HepG2 (cell line): ENCODE data around the gene KCNH1. TPM values are rescaled to one million over a fixed set of nuclear protein-coding genes. Genes with fewer than 3 reads are reported as not detected.

Experiments used
- ATAC-seq: fragments of 200-7000 bp; cut with Tn5 transposase; 3 replicates; pipeline ENCODE4 v1.9.1; 2020; ENCODE audit warnings: mild to moderate bottlenecking, moderate library complexity
- BruUV-seq: library from RNA; stranded (reverse); fragments of 400-500 nt; replicated peaks from 2 replicates; lab custom pipeline; 2021; lab: Mats Ljungman, UMichigan
- CTCF ChIA-PET: fragments of 300-600 bp; formaldehyde crosslinking; extraction: SDS; loops from one replicate; lab custom pipeline; 2021; ENCODE audit warnings: low total read pairs, inconsistent platforms, low intra/inter-chr PET ratio; lab: Yijun Ruan, JAX
- POLR2A ChIA-PET: fragments of 350-600 bp; sonication (Branson Sonifier 250); formaldehyde crosslinking; loops from one replicate; lab custom pipeline; 2020; ENCODE audit warnings: antibody characterized with exemption, inconsistent platforms; lab: Yijun Ruan, JAX
- DNase-seq: peaks from one replicate; pipeline ENCODE4 v3.0.0-alpha.2; 2015; ENCODE audit warnings: low spot score
- FAIRE-seq: peaks from 3 replicates; lab custom pipeline; 2011; peaks lifted over from hg19 to GRCh38; lab: Jason Lieb, UNC
- H2AFZ ChIP-seq: one replicate; pipeline ENCODE4 v1.6.1; 2011; ENCODE audit warnings: low read length, inconsistent platforms
- H3K27ac ChIP-seq: fragments of 300-600 bp; 3 replicates; pipeline ENCODE4 v1.8.0; 2011; ENCODE audit warnings: mixed run types, mild to moderate bottlenecking, mixed read lengths, low read length, inconsistent platforms; ENCODE audit not compliant: insufficient read depth; ENCODE audit errors: extremely low read length
- H3K27me3 ChIP-seq, 2 experiments: fragments of 200-600 bp in 1 of 2; 2 replicates in 1 of 2; 3 replicates in 1 of 2; pipeline versions ENCODE4 v1.6.0 to v1.8.0; 2011; ENCODE audit warnings: low read length in 2 of 2, mild to moderate bottlenecking in 2 of 2, moderate library complexity in 2 of 2, inconsistent platforms in 1 of 2; ENCODE audit not compliant: insufficient read depth in 2 of 2, control insufficient read depth in 1 of 2
- H3K36me3 ChIP-seq, 2 experiments: fragments of 200-600 bp in 1 of 2; replicated peaks in 1 of 2; 2 replicates in 1 of 2; 3 replicates in 1 of 2; pipeline versions ENCODE4 v1.5.1 to v1.8.0; 2011; ENCODE audit warnings: low read length in 2 of 2, inconsistent platforms in 1 of 2; ENCODE audit not compliant: insufficient read depth in 2 of 2, control insufficient read depth in 1 of 2
- H3K4me1 ChIP-seq: 2 replicates; pipeline ENCODE4 v1.5.1; 2012; ENCODE audit warnings: low read length, inconsistent platforms; ENCODE audit not compliant: insufficient read depth
- H3K4me2 ChIP-seq: 2 replicates; pipeline ENCODE4 v1.6.0; 2011; ENCODE audit warnings: low read depth, low read length, inconsistent platforms
- H3K4me3 ChIP-seq, 3 experiments: fragments of 200-600 bp in 1 of 3; sonication (generic), shearing (Covaris generic) in 1 of 3; replicated peaks in 1 of 3; 2 replicates each; pipeline ENCODE4 v1.5.1; 2011 to 2016; ENCODE audit warnings: low read length in 3 of 3, inconsistent platforms in 2 of 3, low read depth in 2 of 3, mild to moderate bottlenecking in 2 of 3, control low read depth in 1 of 3, mixed read lengths in 1 of 3; ENCODE audit not compliant: insufficient read depth in 1 of 3
- H3K79me2 ChIP-seq: one replicate; pipeline ENCODE4 v1.6.1; 2011; ENCODE audit warnings: low read length, inconsistent platforms; ENCODE audit not compliant: insufficient read depth
- H3K9ac ChIP-seq: 2 replicates; pipeline ENCODE4 v1.6.0; 2011; ENCODE audit warnings: mild to moderate bottlenecking, low read depth, low read length, inconsistent platforms; ENCODE audit not compliant: insufficient read depth
- H3K9me3 ChIP-seq: 2 replicates; pipeline ENCODE4 v1.5.1; 2012; ENCODE audit warnings: mild to moderate bottlenecking, low read length
- H4K20me1 ChIP-seq: 2 replicates; pipeline ENCODE4 v1.6.0; 2011; ENCODE audit warnings: inconsistent platforms, mild to moderate bottlenecking, low read length, moderate library complexity; ENCODE audit not compliant: insufficient read depth
- ATAD3A ChIP-seq: sonication (generic); formaldehyde crosslinking; IDR thresholded peaks from 2 replicates; pipeline ENCODE4 v1.4.0; 2020; ENCODE audit warnings: missing genetic modification reagents
- BRD4 ChIP-seq: sonication (generic); formaldehyde crosslinking; IDR thresholded peaks from 2 replicates; pipeline ENCODE4 v1.4.0; 2020; ENCODE audit warnings: missing genetic modification reagents
- FLYWCH1 ChIP-seq: sonication (generic); formaldehyde crosslinking; IDR thresholded peaks from 2 replicates; pipeline ENCODE4 v1.8.1; 2023; ENCODE audit warnings: mild to moderate bottlenecking, missing genetic modification reagents
- FOSL2 ChIP-seq: sonication (generic); formaldehyde crosslinking; IDR thresholded peaks from 2 replicates; pipeline ENCODE4 v1.4.0; 2020; ENCODE audit warnings: missing genetic modification reagents
- HMGXB4 ChIP-seq, 2 experiments: sonication (generic) in 1 of 2; formaldehyde crosslinking in 1 of 2; IDR thresholded peaks; 2 replicates each; pipeline versions ENCODE4 v1.4.0 to v1.6.1; 2018 to 2020; ENCODE audit warnings: missing genetic modification reagents in 2 of 2, borderline replicate concordance in 1 of 2, low read depth in 1 of 2, mild to moderate bottlenecking in 1 of 2, missing biosample characterization in 1 of 2
- KLF11 ChIP-seq: IDR thresholded peaks from 2 replicates; pipeline ENCODE4 v1.6.1; 2016; ENCODE audit warnings: missing compliant biosample characterization
- MAFG ChIP-seq: sonication (generic); formaldehyde crosslinking; IDR thresholded peaks from 2 replicates; pipeline ENCODE4 v1.5.1; 2020; ENCODE audit warnings: mild to moderate bottlenecking, missing genetic modification reagents
- POLR2AphosphoS2 ChIP-seq: IDR thresholded peaks from 2 replicates; pipeline ENCODE4 v1.6.1; 2011; ENCODE audit warnings: low read depth, low read length, improper control_type of control experiment
- PRPF4 ChIP-seq: fragments of 200-400 bp; formaldehyde crosslinking; IDR thresholded peaks from 2 replicates; pipeline ENCODE4 v1.6.1; 2016; ENCODE audit warnings: low read length, low read depth; ENCODE audit not compliant: poor library complexity, severe bottlenecking
- USF2 ChIP-seq, 2 experiments: sonication (generic) in 1 of 2; formaldehyde crosslinking in 1 of 2; IDR thresholded peaks; 2 replicates each; pipeline versions ENCODE4 v1.5.1 to v1.6.1; 2011 to 2020; ENCODE audit warnings: borderline replicate concordance in 1 of 2, low read depth in 1 of 2, low read length in 1 of 2, mild to moderate bottlenecking in 1 of 2, missing genetic modification reagents in 1 of 2, moderate library complexity in 1 of 2
- ZNF362 ChIP-seq: sonication (generic); formaldehyde crosslinking; IDR thresholded peaks from 2 replicates; pipeline ENCODE4 v1.4.0; 2020; ENCODE audit warnings: missing genetic modification reagents, mild to moderate bottlenecking, borderline replicate concordance
- WGBS: methylation state at CpG from one replicate; pipeline ENCODE4 v1.1.6; 2017; ENCODE audit warnings: low lambda C conversion rate; 5-methylcytosine and 5-hydroxymethylcytosine counted together
- in situ Hi-C: cut with HindIII; loops from 2 replicates; pipeline ENCODE4 v1.10.0; 2017; ENCODE audit warnings: low pct_unique_long_range_greater_than_20kb; ENCODE audit not compliant: extremely low pct_ligation_motif_present
- intact Hi-C: fragments of 100-400 bp; cut with micrococcal nuclease; formaldehyde crosslinking; loops from one replicate; pipeline ENCODE4 v1.10.0; 2022; ENCODE audit not compliant: unreplicated experiment
- polyA plus RNA-seq, 8 experiments: library from polyadenylated mRNA; depleted of rRNA in 3 of 8; stranded (reverse) in 7 of 8; unstranded in 1 of 8; fragments of >200 nt; fragmentation: Illumina TruSeq in 4 of 8; extraction: Trizol in 4 of 8; gene quantifications; 2 replicates each; pipeline versions ENCODE4 v1.2.1 to v1.2.3, GENCODE V29; 2011 to 2016; ENCODE audit warnings: low read depth in 4 of 8, missing spikeins in 1 of 8, mixed read lengths in 1 of 8; ENCODE audit not compliant: insufficient read depth in 1 of 8
- total RNA-seq, 5 experiments: library from RNA; depleted of rRNA; stranded (reverse); fragments of >200 nt; fragmentation: Illumina TruSeq; extraction: Trizol; gene quantifications; 2 replicates each; pipeline ENCODE4 v1.2.3, GENCODE V29; 2016; ENCODE audit warnings: low read depth in 1 of 5

Gene KCNH1
- total and polyA plus RNA-seq, 2 of the 13 experiments (the other 11 are each of a cell fraction or from before 2014, with no cell fraction given) = not detected

- Histone ChIP-seq H3K4me3 (no peak overlapping the region), H3K4me1 (no peaks in the 10 kb centered on the region), H2AFZ (no peak overlapping the region), H3K9me3 (no peaks in the 10 kb centered on the region), H3K27ac (no peak overlapping the region), H3K27me3 (no peaks in the 10 kb centered on the region), H3K36me3 (no peaks in the 10 kb centered on the region), H3K4me2 (no peak overlapping the region), H3K9ac (no peak overlapping the region), H3K79me2 (no peaks in the 10 kb centered on the region), H4K20me1 (no peaks in the 10 kb centered on the region)
- FAIRE-seq = no peak
- BruUV-seq = no TSS peak
- no peak for ATAC-seq
- POLR2A ChIA-PET = no interaction called here
- 2% methylated on average over 2 of the region's 2 CpGs for WGBS
- in situ Hi-C loops = no loop called here
- DNase-seq = no peak
- CTCF ChIA-PET = no interaction called here
- intact Hi-C loops = no loop called here
- no peak for TF ChIP-seq BRD4
- TF ChIP-seq USF2 (IDR thresholded peaks at IDR 0.05; ENCODE audit: low read depth, low read length) = no peak
- TF ChIP-seq USF2 (CRISPR knock-in tag; IDR thresholded peaks at IDR 0.05; ENCODE audit: borderline replicate concordance) = no peak
- TF ChIP-seq FOSL2 (CRISPR knock-in tag) = no peak
- TF ChIP-seq FLYWCH1 (CRISPR knock-in tag) = no peak
- TF ChIP-seq KLF11 = no peak
- TF ChIP-seq HMGXB4 (CRISPR knock-in tag; IDR thresholded peaks at IDR 0.05; ENCODE audit: borderline replicate concordance in 1 of 2, low read depth in 1 of 2) = no peak
- no peak for TF ChIP-seq POLR2AphosphoS2
- TF ChIP-seq MAFG (CRISPR knock-in tag) = no peak
- no peak for TF ChIP-seq ZNF362 (CRISPR knock-in tag)
- no peak for TF ChIP-seq ATAD3A (CRISPR knock-in tag)
- TF ChIP-seq PRPF4 = no peak
Observed at GRCh38 chr1:210731193-210731592, 402.8 kb downstream of the KCNH1 start.
